GM12864 (cell line): ENCODE results near the gene ITK.
A peak's percentile ranks its signal among the peaks of the same experiment; 100 is the strongest.
"Not testable (repeated sequence)": the region's sequence is repeated elsewhere in the genome, so short reads cannot be mapped to it uniquely, and the experiment has no call there.

Source experiments
- DNase-seq: peaks from one replicate; pipeline ENCODE4 v3.0.0-alpha.2; 2011; ENCODE audit warnings: low read depth
- H3K4me3 ChIP-seq: 2 replicates; pipeline ENCODE4 v1.5.1; 2011; ENCODE audit warnings: mild to moderate bottlenecking, low read depth, low read length, control low read depth
- CTCF ChIP-seq: IDR thresholded peaks from 2 replicates; pipeline ENCODE4 v1.5.1; 2011; ENCODE audit warnings: low read depth, mild to moderate bottlenecking, moderate library complexity, low read length, control low read depth, inconsistent platforms; ENCODE audit errors: missing control alignments

Gene ITK

GRCh38 chr5:157168286-157168685 is 12.4 kb upstream of the ITK start:
- H3K4me3 ChIP-seq = no peak overlapping the region
- no peak for DNase-seq
- no peak for TF ChIP-seq CTCF

- TF ChIP-seq CTCF = no peak
- peak; percentile 89 for DNase-seq
- peak overlapping the region; percentile 28; the same call in 1 of the 2 replicates for H3K4me3 ChIP-seq
Observed at GRCh38 chr5:157172403-157172802, 8.2 kb upstream of the ITK start.

GRCh38 chr5:157175071-157175612 is 5.5 kb upstream of the ITK start:
- TF ChIP-seq CTCF = no peak
- no peak for DNase-seq
- no peak overlapping the region for H3K4me3 ChIP-seq

GRCh38 chr5:157177953-157178352 is 2.7 kb upstream of the ITK start:
- TF ChIP-seq CTCF = no peak
- H3K4me3 ChIP-seq = no peak overlapping the region
- DNase-seq = no peak

- no peak for DNase-seq
- TF ChIP-seq CTCF = no peak
- no peak overlapping the region for H3K4me3 ChIP-seq
Observed at GRCh38 chr5:157178966-157179365, 1.7 kb upstream of the ITK start.

- no peak for DNase-seq
- no peak for TF ChIP-seq CTCF
- no peak overlapping the region for H3K4me3 ChIP-seq
Observed at GRCh38 chr5:157182143-157182757, 1.6 kb downstream of the ITK start.

GRCh38 chr5:157184117-157184670 is 3.6 kb downstream of the ITK start:
- TF ChIP-seq CTCF = no peak
- H3K4me3 ChIP-seq = no peak overlapping the region
- no peak for DNase-seq

- not testable (repeated sequence) for H3K4me3 ChIP-seq, DNase-seq
Observed at GRCh38 chr5:157185122-157185521, 4.5 kb downstream of the ITK start.
